GM18519 (cell line): ENCODE measurements around the gene HSPBAP1.
A peak's percentile ranks its signal among the peaks of the same experiment; 100 is the strongest.
"Not testable (repeated sequence)": the region's sequence is repeated elsewhere in the genome, so short reads cannot be mapped to it uniquely, and the experiment has no call there.

Experiments
- ATAC-seq: cut with Tn5 transposase; IDR thresholded peaks from one replicate; pipeline ENCODE4 v1.9.1; 2021; ENCODE audit warnings: mild to moderate bottlenecking, moderate library complexity; ENCODE audit not compliant: unreplicated experiment, low FRiP score

HSPBAP1 gene

DNA sequence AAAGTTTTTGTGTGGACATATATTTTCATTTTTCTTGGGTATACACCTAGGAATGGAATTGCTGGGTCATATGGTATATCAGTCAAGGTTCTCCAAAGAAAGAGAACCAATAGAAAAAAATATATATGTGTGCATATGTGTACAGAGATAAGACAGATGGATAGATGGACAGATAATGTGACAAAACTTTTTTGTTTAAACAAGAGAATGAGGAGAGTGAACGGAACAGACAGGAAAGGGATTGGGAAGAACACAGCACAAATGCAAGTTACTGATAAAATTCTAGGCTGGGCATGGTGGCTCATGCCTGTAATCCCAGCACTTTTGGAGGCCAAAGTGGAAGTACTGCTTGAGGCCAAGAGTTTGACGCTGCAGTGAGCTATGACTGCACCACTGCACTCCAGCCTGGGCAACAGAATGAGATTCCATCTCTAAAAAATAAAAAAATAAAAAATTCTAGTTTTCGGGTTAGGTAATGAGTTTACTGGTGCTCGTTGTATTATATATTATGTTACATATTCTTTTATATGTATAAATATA, 50.0 kb downstream of the HSPBAP1 start:
- no peak for ATAC-seq

DNA sequence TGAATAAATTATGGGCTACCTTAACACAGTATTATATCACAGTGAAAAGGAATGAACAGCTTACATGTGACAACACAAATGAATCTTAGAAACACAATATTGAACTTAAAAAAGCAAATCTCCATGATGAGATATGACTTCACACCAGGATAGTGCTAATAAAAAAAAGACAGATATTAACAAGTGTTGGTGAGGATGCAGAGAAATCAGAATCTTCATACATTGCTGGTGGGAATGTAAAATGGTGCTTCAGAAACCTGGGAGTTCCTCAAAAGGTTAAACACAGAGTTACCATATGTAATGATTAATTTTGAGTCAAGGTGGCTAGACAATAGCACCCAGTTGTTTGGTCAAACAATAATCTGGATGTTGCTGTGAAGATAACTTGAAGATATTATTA, 51.4 kb downstream of the HSPBAP1 start:
- no peak for ATAC-seq

DNA sequence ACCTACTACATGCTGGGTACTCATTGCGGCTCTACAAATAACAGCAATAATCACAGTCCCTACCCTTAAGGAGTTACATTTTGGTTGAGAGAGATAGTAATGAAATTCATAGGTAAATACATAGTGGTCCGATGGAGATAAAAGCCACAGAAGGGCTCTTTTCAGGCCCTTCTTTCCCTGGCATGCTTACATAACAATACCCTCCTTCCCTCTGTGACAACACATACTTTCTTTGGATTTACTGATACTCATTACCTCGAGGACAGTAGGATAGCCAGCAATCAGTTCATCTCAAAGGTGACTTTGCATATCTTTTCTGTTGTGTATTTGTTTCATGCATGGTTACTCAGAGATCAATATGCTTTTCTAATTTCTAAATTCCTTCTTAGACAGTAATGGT, 54.5 kb downstream of the HSPBAP1 start:
- ATAC-seq, result no peak

DNA sequence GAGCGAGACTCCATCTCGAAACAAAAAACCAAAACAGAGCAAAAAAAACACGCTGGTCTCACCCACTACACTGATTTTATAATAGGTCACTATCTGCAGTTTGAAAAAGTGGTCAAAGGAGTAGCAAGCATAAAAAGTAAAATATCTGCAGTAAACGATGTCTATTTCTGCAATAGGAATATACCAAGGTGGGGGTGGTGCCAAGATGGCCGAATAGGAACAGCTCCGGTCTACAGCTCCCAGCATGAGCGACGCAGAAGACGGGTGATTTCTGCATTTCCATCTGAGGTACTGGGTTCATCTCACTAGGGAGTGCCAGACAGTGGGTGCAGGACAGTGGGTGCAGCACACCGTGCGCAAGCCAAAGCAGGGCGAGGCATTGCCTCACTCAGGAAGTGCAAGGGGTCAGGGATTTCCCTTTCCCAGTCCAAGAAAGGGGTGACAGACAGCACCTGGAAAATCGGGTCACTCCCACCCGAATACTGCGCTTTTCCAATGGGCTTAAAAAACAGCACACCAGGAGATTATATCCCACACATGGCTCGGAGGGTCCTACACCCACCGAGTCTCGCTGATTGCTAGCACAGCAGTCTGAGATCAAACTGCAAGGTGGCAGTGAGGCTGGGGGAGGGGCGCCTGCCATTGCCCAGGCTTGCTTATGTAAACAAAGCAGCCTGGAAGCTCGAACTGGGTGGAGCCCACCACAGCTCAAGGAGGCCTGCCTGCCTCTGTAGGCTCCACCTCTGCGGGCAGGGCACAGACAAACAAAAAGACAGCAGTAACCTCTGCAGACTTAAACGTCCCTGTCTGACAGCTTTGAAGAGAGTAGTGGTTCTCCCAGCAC, 60.7 kb downstream of the HSPBAP1 start:
- ATAC-seq, result not testable (repeated sequence)

DNA sequence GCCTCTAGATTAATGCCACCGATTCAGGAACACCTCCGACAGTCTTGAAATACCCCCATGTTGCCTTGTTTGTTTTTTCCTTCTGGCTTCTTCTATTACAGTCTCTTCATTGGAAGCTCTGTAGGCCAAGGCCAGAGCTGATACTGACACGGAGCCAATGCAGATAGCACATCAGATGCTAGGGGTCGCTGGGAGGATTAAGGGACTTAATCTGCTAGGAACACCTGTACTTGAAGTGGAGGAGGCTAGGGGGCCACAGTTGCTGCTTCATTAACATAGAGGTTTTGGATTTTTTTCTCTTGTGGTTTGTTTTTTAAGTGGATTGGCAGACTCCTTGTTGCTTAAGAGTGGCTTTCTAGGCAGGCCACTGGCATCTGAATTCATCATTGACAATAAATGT, 63.4 kb downstream of the HSPBAP1 start:
- no peak for ATAC-seq

DNA sequence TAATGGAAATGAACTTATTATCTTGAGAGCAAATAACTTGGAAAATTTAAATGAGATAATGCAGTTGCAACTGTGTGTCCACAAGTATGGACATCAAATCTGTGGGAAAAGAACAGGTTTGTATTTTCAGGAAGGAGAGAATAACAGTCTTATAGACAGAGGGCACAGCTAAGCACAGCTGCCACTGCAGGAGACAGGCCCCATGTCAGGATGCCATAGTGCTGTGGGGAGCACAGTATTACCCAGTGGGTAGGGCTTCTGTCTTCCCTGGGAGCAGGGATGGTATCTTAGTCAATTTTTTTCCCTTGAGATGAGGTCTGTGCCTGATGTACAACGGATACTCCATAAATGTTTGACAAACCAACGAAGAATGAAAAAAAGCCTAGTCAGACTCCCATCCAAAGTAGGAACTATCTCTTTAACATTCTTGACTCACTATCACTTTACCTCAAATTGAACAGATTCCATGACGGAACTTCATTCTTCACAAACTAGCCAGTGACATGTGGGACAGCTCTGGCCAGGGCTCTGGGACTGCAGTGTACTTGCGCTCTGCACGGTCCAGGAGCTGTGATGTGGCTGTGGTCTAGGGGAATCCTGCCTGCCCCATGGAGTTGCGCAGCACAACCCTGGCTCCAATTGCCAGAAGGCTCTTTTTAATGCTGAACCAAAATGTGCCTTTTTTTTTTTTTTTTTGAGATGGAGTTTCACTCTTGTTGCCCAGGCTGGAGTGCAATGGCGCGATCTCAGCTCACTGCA, 64.7 kb downstream of the HSPBAP1 start:
- no peak for ATAC-seq

DNA sequence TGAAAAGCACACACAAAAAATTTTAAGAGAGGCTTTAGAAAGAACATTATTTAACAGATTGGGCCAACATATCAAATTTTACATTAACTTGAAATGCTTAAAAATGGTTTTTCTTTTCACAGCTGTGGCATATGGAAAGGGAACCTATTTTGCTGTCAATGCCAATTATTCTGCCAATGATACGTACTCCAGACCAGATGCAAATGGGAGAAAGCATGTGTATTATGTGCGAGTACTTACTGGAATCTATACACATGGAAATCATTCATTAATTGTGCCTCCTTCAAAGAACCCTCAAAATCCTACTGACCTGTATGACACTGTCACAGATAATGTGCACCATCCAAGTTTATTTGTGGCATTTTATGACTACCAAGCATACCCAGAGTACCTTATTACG, 65.4 kb downstream of the HSPBAP1 start:
- ATAC-seq, result no peak

DNA sequence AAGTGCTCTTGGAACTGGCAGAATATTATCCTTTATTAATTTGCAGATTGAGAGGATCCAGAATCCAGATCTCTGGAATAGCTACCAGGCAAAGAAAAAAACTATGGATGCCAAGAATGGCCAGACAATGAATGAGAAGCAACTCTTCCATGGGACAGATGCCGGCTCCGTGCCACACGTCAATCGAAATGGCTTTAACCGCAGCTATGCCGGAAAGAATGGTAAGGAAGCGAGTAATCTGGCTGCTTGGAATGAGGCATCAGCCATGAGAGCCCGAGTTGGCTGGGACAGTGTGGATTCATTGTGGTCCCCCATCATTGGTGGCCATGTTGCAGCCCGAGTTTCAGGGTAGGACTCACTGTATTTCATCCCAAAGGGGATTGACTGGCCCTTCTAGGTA, 65.9 kb downstream of the HSPBAP1 start:
- no peak for ATAC-seq

DNA sequence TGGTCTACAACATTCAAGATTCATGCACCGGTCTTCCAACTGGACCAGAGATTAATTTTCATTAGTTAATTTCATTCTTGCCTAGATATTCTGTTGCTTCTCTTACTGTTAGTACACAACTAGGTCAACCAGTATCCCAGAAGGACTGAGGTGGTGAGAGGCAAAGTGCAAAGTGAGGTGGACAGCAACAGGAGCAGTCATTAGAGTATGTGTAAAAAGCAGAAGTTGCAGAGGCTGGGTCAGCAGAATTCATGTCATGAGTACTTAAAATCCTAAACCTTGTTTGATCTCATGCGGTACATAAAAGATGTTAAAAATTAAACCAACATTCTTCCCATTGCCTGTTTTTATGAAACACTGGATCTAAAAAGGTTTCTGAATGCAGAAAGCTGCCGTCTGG, 66.3 kb downstream of the HSPBAP1 start:
- ATAC-seq, result no peak

DNA sequence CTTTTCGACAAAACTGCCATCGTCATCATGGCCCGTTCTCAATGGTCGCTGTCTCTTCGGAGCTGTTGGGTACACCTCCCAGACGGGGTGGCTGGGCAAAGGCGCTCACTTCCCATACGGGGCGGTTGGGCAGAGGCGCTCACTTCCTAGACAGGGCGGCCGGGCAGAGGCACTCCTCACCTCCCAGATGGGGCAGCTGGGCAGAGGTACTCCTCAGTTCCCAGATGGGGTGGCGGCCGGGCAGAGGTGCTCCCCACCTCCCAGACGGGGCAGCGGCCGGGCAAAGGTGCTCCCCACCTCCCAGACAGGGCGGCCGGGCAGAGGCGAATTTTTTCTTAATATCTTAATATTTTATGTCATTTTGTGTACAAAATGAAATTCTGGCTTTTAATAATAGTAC, 68.5 kb downstream of the HSPBAP1 start:
- ATAC-seq, result no peak

DNA sequence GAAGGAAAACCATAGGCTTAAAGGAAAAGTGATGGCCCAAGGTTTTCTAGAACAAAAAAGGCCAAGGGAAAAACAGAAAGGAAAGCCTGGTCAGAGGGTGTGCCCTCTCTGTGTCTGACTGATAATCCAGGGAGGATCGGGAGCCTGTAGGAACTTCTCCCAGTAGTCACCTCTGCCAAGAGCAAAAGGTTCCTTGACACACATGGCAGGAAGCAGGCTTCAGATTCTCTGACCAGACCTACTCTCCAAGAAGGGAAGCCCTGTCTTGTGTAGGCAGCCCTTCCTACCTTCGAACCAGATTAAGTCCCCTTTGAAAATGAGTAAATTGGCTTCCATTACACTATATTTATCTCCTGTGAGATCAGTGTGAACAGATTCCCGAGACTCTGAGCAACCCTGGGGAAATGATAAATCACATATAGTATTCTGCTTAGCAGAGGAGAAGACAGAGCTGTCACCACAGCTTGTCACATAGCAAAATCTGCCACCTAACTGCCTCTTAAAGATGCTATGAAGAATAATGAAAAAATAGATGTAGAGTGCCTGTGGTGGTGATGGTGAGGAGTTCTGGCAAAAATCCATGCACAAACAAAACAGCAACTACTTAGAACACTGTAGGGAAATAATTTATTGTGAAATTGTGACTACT, 74.2 kb downstream of the HSPBAP1 start:
- ATAC-seq, result no peak

DNA sequence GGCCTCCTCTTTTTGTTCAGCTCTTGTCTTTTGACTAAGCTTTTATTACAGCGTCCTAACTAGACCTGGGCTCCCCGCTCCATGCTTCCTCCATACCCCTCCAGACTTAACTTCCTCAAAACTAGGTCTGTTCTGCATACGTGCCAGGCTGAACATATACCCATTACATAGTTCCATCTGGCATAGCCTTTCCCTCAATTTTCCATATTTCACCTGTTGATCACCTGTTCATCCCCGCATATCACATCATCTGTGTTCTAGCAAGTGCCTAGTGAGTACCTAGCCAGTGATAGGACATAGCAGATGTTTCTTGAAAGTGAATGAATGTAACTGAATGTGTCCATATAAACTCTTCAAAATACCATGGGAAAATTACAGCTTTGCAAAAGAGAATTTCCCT, 77.0 kb downstream of the HSPBAP1 start:
- ATAC-seq, result no peak

DNA sequence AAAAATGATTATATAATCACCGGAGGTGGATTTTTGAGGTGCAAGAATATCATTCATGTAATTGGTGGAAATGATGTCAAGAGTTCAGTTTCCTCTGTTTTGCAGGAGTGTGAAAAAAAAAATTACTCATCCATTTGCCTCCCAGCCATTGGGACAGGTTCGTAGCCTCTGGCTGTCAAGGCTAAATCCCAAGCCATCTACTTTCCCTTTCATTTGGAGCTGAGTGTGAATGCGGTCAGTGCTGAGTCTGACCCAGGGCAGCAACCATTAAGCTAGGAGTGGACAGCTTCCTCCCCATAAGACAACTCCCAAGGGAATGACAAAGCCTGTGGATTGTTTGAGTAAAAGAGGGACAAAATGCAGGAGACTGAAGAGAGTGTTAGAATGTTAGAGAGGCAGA, 79.4 kb downstream of the HSPBAP1 start:
- no peak for ATAC-seq

DNA sequence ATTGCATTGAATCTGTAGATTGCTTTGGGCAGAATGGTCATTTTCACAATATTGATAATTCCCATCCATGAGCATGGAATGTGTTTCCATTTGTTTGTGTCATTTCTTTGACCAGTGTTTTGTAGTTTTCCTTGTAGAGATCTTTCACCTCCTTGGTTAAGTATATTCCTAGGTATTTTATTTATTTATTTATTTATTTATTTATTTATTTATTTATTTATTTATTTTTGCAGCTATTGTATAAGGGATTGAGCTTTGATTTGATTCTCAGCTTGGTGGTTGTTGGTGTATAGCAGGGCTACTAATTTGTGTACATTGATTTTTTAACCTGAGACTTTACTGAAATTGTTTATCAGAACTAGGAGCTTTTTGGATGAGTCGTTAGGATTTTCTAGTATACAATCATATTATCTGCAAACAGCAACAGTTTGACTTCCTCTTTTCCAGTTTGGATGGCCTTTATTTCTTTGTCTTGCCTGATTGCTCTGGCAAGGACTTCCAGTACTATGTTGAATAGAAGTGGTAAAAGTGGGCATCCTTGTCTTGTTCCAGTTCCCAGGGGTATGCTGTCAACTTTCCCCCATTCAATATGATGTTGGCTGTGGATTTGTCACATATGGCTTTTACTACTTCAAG, 82.9 kb downstream of the HSPBAP1 start:
- not testable (repeated sequence) for ATAC-seq

DNA sequence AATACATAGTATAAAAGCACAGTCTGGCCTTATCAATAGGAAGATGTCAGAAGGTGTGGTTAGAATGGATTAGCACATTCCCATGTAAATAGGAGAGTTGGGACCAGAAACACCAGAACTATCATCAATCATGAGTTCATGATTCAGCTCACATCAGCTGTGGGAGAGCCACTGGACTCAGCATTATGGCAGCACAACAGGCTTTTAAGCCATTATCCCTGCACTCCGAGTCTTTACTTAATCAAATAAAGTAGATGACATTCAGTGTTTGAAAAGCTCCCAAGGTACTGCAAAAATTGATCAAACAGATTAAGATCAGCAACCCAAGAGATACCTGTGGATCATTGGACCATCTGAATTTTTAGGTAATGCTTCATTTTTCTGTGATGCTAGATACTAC, 88.3 kb downstream of the HSPBAP1 start:
- no peak for ATAC-seq

DNA sequence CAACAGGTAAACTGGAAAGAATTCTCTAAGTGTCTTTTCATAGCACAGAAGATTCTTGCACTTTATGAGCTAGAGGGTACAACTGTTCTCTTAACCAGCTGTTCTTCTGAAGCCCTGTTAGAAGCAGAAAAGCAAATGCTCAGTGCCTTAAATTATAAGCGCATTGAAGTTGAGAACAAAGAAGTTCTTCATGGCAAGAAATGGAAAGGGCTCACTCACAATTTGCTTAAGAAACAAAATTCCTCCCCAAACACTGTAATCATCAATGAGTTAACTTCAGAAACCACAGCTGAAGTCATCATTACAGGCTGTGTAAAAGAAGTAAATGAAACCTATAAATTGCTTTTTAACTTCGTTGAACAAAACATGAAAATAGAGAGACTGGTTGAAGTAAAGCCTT, 93.4 kb downstream of the HSPBAP1 start:
- ATAC-seq, result no peak

DNA sequence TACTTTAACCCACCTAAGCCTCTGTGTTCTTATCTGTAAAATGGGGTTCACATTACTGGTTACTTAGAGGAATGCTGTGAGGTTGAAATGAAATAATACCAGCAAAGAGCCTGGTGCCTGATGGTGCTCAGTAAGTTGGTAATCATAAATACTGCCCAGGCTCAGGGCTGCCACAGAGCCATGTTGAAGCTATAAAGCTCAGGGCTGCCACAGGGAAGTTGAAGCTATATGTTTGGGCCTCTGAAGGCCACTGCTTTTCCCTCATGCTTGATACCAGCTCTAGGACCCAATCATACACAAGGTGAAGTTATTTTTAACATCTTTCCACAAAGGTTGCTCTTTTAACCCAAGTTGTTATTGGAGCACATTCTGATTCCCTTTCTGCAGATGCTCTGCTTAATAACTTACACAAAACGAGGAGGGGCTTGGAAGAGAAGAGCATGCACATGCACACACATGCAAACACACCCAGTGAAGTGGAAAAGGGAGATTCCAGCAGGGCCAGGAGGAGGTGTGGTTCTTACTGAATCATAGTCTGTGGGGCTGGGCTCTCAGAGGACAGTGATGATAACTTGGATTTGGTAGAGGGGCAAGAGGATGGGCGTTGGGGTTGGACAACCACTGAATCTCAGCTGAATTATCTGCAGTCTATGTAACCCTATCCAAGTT, 95.5 kb downstream of the HSPBAP1 start:
- ATAC-seq, result peak; percentile 64

DNA sequence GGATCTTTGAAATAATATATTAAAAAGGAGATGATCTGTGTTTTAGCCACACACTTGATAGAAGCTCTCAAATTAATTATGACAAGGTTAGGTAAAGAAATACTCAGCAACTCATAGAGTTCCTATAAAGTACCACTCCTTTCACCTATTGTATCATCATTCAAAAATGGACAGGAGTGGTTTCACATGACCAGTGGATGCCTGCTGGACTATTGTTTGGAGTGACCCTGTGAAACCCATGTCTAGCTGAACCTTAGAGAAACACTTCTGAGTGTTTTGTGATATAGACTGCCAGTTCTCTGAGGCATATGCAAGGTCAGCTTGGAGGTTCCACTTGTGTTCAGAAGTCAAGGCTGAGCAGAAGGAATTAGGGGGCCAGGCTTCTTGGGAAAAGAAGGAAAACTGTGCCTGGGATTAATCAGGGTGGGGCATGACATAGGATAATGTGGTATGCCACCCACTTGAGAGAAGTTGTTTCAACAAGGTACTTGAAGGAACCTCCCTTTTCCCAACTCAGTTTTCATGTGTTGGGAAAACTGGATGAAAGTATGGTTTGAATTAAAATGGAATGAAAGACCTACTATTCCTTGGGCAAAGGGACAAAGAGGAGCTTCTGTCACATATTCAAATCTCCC, 97.6 kb downstream of the HSPBAP1 start:
- no peak for ATAC-seq

DNA sequence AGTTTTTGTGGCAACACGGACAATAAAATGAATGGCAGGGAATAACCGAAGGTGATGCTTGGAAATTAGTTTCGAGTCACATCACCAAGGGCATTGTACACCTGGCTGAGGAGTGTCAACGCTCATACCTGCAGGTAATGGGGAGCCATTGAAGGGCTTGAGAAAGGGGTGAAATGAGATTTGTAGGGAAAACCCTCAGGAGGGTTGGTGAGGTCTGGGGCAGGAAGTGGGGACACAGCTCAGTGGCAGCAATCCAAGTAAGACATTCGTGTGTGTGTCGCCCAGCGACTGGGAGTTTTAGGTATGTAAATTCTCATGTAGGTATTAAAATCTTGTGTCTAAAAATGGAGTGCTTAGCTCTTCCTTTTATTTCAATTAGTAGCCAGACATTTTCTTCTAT, 98.7 kb downstream of the HSPBAP1 start:
- no peak for ATAC-seq

DNA sequence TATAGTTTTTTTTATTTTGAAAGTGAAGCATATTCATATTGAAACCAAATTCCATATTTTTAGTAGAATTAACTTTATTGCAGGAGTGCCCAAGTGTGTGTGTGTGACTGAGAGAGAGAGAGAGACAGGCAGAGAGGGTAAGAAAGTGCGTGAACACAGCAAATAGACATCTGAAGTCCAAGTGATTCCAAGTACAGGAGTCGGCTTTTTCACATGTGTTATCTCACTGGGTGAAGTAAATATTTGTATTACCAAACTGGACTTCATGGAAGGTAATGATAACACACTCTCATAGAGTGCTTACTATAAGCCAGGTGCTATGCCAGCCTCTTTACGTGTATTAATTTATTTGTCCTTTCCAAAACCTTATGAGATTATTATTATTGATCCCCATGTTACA, 101.0 kb downstream of the HSPBAP1 start:
- ATAC-seq, result no peak
